Measurements from ENCODE around the gene GPATCH4. TPM values are rescaled to one million over a fixed set of nuclear protein-coding genes. Genes with fewer than 3 reads are reported as not detected.

The GPATCH4 gene
- total and polyA plus RNA-seq, 2 donors (not counting 1 experiment from before 2014, with no cell fraction given) = 11.3 to 38.3 TPM

- ATAC-seq (ENCODE audit: low read depth) = no peak
- no peak overlapping the region for H3K4me3 Mint-ChIP-seq
- Histone ChIP-seq H3K27ac (ENCODE audit: low read length in 2 of 2) (no peak overlapping the region), H4K20me1 (ENCODE audit: control insufficient read depth, insufficient read depth, low read length, poor library complexity, severe bottlenecking) (no peaks in the 10 kb centered on the region), H3K9ac (ENCODE audit: low read length) (no peak overlapping the region), H2AFZ (ENCODE audit: insufficient read depth, low read depth, low read length, poor library complexity, severe bottlenecking) (no peak overlapping the region), H3K36me3 (replicated peaks in 1 of 2; ENCODE audit: control extremely low read depth in 1 of 2, control insufficient read depth in 1 of 2, extremely low read depth in 1 of 2, insufficient read depth in 2 of 2, low read length in 1 of 2) (no peaks in the 10 kb centered on the region), H3K27me3 (replicated peaks in 1 of 4; ENCODE audit: control extremely low read depth in 1 of 4, control insufficient read depth in 3 of 4, insufficient read depth in 4 of 4, low read length in 3 of 4) (peaks cover 0 to 6% (median 0%) of the 10 kb centered on the region in 4 experiments), H3K4me3 (ENCODE audit: control extremely low read depth in 1 of 5, extremely low read depth in 1 of 5, insufficient read depth in 1 of 5, low read depth in 2 of 5, low read length in 4 of 5) (no peak overlapping the region), H3K79me2 (ENCODE audit: control insufficient read depth, insufficient read depth, low read length) (no peaks in the 10 kb centered on the region), H3K4me2 (replicated peaks; ENCODE audit: low read depth, low read length, poor library complexity, severe bottlenecking) (no peak overlapping the region), H3K4me1 (ENCODE audit: control insufficient read depth in 2 of 2, insufficient read depth in 2 of 2, low read length in 2 of 2) (no peaks in the 10 kb centered on the region), H3K9me3 (ENCODE audit: control extremely low read depth in 1 of 3, control insufficient read depth in 2 of 3, insufficient read depth in 1 of 3, low read length in 2 of 3) (no peaks in the 10 kb centered on the region)
- intact Hi-C loops (cut with micrococcal nuclease) = no loop called here
- H3K27ac Mint-ChIP-seq = no peak overlapping the region
- CTCF ChIA-PET = interaction anchor here (1.6 to 1.7 kb wide), 2 partner anchors 85 to 160 kb away, joined by 3 to 5 read pairs; no protein-coding TSS in a partner anchor
- H3K9me3 Mint-ChIP-seq (ENCODE audit: insufficient read depth) = no peaks in the 10 kb centered on the region
- WGBS (ENCODE audit: insufficient coverage) = no CpG with 5 or more reads among the region's 2 CpGs
- H3K4me1 Mint-ChIP-seq = no peaks in the 10 kb centered on the region
- TF ChIP-seq EZH2 (IDR thresholded peaks at IDR 0.05; ENCODE audit: borderline replicate concordance, insufficient read depth, low read depth, low read length, poor library complexity, severe bottlenecking) = no peak
- TF ChIP-seq, protein P1, sequence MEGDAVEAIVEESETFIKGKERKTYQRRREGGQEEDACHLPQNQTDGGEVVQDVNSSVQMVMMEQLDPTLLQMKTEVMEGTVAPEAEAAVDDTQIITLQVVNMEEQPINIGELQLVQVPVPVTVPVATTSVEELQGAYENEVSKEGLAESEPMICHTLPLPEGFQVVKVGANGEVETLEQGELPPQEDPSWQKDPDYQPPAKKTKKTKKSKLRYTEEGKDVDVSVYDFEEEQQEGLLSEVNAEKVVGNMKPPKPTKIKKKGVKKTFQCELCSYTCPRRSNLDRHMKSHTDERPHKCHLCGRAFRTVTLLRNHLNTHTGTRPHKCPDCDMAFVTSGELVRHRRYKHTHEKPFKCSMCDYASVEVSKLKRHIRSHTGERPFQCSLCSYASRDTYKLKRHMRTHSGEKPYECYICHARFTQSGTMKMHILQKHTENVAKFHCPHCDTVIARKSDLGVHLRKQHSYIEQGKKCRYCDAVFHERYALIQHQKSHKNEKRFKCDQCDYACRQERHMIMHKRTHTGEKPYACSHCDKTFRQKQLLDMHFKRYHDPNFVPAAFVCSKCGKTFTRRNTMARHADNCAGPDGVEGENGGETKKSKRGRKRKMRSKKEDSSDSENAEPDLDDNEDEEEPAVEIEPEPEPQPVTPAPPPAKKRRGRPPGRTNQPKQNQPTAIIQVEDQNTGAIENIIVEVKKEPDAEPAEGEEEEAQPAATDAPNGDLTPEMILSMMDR (IDR thresholded peaks at IDR 0.05) = no peak
- no peaks in the 10 kb centered on the region for H3K27me3 Mint-ChIP-seq
- no peak for DNase-seq
- POLR2A ChIA-PET = no interaction called here
Measured at GRCh38 chr1:156565519-156565918, 35.8 kb downstream of the GPATCH4 start.

GRCh38 chr1:156560585-156561163 lies 40.6 kb downstream of the GPATCH4 start:
- no peak for TF ChIP-seq EZH2 (IDR thresholded peaks at IDR 0.05; ENCODE audit: borderline replicate concordance, insufficient read depth, low read depth, low read length, poor library complexity, severe bottlenecking)
- TF ChIP-seq, protein P1 (IDR thresholded peaks at IDR 0.05) = no peak
- no peaks in the 10 kb centered on the region for H3K36me3 ChIP-seq (replicated peaks in 1 of 2; ENCODE audit: control extremely low read depth in 1 of 2, control insufficient read depth in 1 of 2, extremely low read depth in 1 of 2, insufficient read depth in 2 of 2, low read length in 1 of 2)
- H4K20me1 ChIP-seq (ENCODE audit: control insufficient read depth, insufficient read depth, low read length, poor library complexity, severe bottlenecking) = no peaks in the 10 kb centered on the region
- H3K4me1 ChIP-seq (ENCODE audit: control insufficient read depth in 2 of 2, insufficient read depth in 2 of 2, low read length in 2 of 2) = no peaks in the 10 kb centered on the region
- no peak overlapping the region for H3K27ac ChIP-seq (ENCODE audit: low read length in 2 of 2)
- no peaks in the 10 kb centered on the region for H3K9me3 Mint-ChIP-seq (ENCODE audit: insufficient read depth)
- H3K27me3 ChIP-seq (replicated peaks in 1 of 4; ENCODE audit: control extremely low read depth in 1 of 4, control insufficient read depth in 3 of 4, insufficient read depth in 4 of 4, low read length in 3 of 4) = no peaks in the 10 kb centered on the region
- ATAC-seq (ENCODE audit: low read depth) (no peak), DNase-seq (no peak)
- POLR2A ChIA-PET = no interaction called here
- H3K4me1 Mint-ChIP-seq = peaks cover under 1% of the 10 kb centered on the region
- no peak overlapping the region for H3K27ac Mint-ChIP-seq
- H3K9me3 ChIP-seq (ENCODE audit: control extremely low read depth in 1 of 3, control insufficient read depth in 2 of 3, insufficient read depth in 1 of 3, low read length in 2 of 3) = peaks cover 0 to 2% (median 0%) of the 10 kb centered on the region in 3 donors
- no peak overlapping the region for H3K4me3 ChIP-seq (ENCODE audit: control extremely low read depth in 1 of 5, extremely low read depth in 1 of 5, insufficient read depth in 1 of 5, low read depth in 2 of 5, low read length in 4 of 5)
- H3K4me2 ChIP-seq (replicated peaks; ENCODE audit: low read depth, low read length, poor library complexity, severe bottlenecking) = no peak overlapping the region
- no peak overlapping the region for H3K9ac ChIP-seq (ENCODE audit: low read length)
- 100% methylated on average over 1 of the region's 5 CpGs for WGBS (ENCODE audit: insufficient coverage)
- no peak overlapping the region for H3K4me3 Mint-ChIP-seq
- no peaks in the 10 kb centered on the region for H3K27me3 Mint-ChIP-seq
- intact Hi-C loops (cut with micrococcal nuclease) = no loop called here
- CTCF ChIA-PET = interaction anchor here (0.7 kb wide), 1 partner anchor 11 kb away, joined by 3 read pairs; the partner anchor contains the start of gene IQGAP3
- H2AFZ ChIP-seq (ENCODE audit: insufficient read depth, low read depth, low read length, poor library complexity, severe bottlenecking) = no peak overlapping the region
- H3K79me2 ChIP-seq (ENCODE audit: control insufficient read depth, insufficient read depth, low read length) = no peaks in the 10 kb centered on the region
